ENCODE results near the gene CCDC88C. TPM values are rescaled to one million over a fixed set of nuclear protein-coding genes. Genes with fewer than 3 reads are reported as not detected.

Gene CCDC88C
- total RNA-seq, 1 donor from 2014 or later: 12.4 TPM

DNA sequence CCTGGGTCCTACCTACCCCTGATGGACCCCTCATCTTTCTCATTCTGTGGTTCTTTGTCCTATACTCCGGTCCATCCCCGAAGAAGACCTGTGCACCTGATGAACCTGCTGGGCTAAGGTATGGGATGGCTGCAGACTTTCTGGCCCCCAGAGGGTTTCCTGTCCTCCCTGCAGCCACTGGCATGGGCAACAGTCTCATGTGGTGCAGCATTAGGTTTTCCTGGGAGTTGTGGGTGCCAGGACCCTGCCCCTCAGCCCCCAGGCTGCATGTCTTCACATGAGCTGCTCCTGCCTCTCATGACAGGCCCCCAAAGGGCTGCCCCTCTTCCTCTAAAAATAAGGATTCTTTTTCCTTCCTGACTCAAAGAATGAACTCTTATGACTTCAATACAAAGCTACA lies 100.9 kb downstream of the CCDC88C start:
- no peak overlapping the region for H3K27ac ChIP-seq (ENCODE audit: low read depth, low read length)
- H4K20me1 ChIP-seq (ENCODE audit: insufficient read depth, low read length): no peaks in the 10 kb centered on the region
- no peak overlapping the region for H3K4me3 ChIP-seq (ENCODE audit: insufficient read depth, low read depth, low read length)
- Mint-ChIP-seq H3K9me3 (ENCODE audit: unreplicated experiment) (peaks cover 4% of the 10 kb centered on the region), H3K27me3 (ENCODE audit: low read depth, unreplicated experiment) (peaks cover 2% of the 10 kb centered on the region), H3K27ac (ENCODE audit: unreplicated experiment) (no peak overlapping the region), H3K4me3 (ENCODE audit: unreplicated experiment) (no peak overlapping the region), H3K36me3 (ENCODE audit: low read depth, unreplicated experiment) (peaks cover 23% of the 10 kb centered on the region), H3K4me1 (ENCODE audit: low read depth, unreplicated experiment) (no peaks in the 10 kb centered on the region)
- FAIRE-seq (no peak), DNase-seq (ENCODE audit: low read depth) (no peak)
- no peak overlapping the region for H3K4me2 ChIP-seq (ENCODE audit: low read length)
- H3K27me3 ChIP-seq (ENCODE audit: insufficient read depth, low read length): no peaks in the 10 kb centered on the region
- no peak for TF ChIP-seq EZH2 (IDR thresholded peaks at IDR 0.05; ENCODE audit: insufficient read depth, low read length)
- TF ChIP-seq, protein P1, sequence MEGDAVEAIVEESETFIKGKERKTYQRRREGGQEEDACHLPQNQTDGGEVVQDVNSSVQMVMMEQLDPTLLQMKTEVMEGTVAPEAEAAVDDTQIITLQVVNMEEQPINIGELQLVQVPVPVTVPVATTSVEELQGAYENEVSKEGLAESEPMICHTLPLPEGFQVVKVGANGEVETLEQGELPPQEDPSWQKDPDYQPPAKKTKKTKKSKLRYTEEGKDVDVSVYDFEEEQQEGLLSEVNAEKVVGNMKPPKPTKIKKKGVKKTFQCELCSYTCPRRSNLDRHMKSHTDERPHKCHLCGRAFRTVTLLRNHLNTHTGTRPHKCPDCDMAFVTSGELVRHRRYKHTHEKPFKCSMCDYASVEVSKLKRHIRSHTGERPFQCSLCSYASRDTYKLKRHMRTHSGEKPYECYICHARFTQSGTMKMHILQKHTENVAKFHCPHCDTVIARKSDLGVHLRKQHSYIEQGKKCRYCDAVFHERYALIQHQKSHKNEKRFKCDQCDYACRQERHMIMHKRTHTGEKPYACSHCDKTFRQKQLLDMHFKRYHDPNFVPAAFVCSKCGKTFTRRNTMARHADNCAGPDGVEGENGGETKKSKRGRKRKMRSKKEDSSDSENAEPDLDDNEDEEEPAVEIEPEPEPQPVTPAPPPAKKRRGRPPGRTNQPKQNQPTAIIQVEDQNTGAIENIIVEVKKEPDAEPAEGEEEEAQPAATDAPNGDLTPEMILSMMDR (IDR thresholded peaks at IDR 0.05; ENCODE audit: insufficient read depth, low read depth, low read length): no peak
- H3K4me1 ChIP-seq (ENCODE audit: insufficient read depth, low read length): peaks cover 5% of the 10 kb centered on the region
- H3K36me3 ChIP-seq (ENCODE audit: insufficient read depth, low read length): no peaks in the 10 kb centered on the region
- H3K9ac ChIP-seq (ENCODE audit: low read length): no peak overlapping the region
- H2AFZ ChIP-seq (ENCODE audit: low read depth, low read length): no peak overlapping the region
- H3K79me2 ChIP-seq (ENCODE audit: insufficient read depth, low read length): no peaks in the 10 kb centered on the region
- H3K9me3 ChIP-seq (ENCODE audit: insufficient read depth, low read depth, low read length): no peaks in the 10 kb centered on the region

GRCh38 chr14:91315844-91316267 lies 101.8 kb downstream of the CCDC88C start:
- Mint-ChIP-seq H3K9me3 (ENCODE audit: unreplicated experiment) (peaks cover 4% of the 10 kb centered on the region), H3K4me3 (ENCODE audit: unreplicated experiment) (no peak overlapping the region), H3K27ac (ENCODE audit: unreplicated experiment) (no peak overlapping the region), H3K36me3 (ENCODE audit: low read depth, unreplicated experiment) (peaks cover 26% of the 10 kb centered on the region), H3K27me3 (ENCODE audit: low read depth, unreplicated experiment) (peaks cover 2% of the 10 kb centered on the region), H3K4me1 (ENCODE audit: low read depth, unreplicated experiment) (no peaks in the 10 kb centered on the region)
- Histone ChIP-seq H3K4me2 (ENCODE audit: low read length) (no peak overlapping the region), H4K20me1 (ENCODE audit: insufficient read depth, low read length) (no peaks in the 10 kb centered on the region), H3K36me3 (ENCODE audit: insufficient read depth, low read length) (no peaks in the 10 kb centered on the region), H2AFZ (ENCODE audit: low read depth, low read length) (no peak overlapping the region), H3K27ac (ENCODE audit: low read depth, low read length) (no peak overlapping the region), H3K9me3 (ENCODE audit: insufficient read depth, low read depth, low read length) (no peaks in the 10 kb centered on the region), H3K4me3 (ENCODE audit: insufficient read depth, low read depth, low read length) (no peak overlapping the region), H3K9ac (ENCODE audit: low read length) (no peak overlapping the region), H3K79me2 (ENCODE audit: insufficient read depth, low read length) (no peaks in the 10 kb centered on the region), H3K4me1 (ENCODE audit: insufficient read depth, low read length) (peaks cover 5% of the 10 kb centered on the region), H3K27me3 (ENCODE audit: insufficient read depth, low read length) (no peaks in the 10 kb centered on the region)
- no peak for DNase-seq (ENCODE audit: low read depth)
- FAIRE-seq: no peak
- TF ChIP-seq, protein P1 (IDR thresholded peaks at IDR 0.05; ENCODE audit: insufficient read depth, low read depth, low read length): no peak
- TF ChIP-seq EZH2 (IDR thresholded peaks at IDR 0.05; ENCODE audit: insufficient read depth, low read length): no peak

DNA sequence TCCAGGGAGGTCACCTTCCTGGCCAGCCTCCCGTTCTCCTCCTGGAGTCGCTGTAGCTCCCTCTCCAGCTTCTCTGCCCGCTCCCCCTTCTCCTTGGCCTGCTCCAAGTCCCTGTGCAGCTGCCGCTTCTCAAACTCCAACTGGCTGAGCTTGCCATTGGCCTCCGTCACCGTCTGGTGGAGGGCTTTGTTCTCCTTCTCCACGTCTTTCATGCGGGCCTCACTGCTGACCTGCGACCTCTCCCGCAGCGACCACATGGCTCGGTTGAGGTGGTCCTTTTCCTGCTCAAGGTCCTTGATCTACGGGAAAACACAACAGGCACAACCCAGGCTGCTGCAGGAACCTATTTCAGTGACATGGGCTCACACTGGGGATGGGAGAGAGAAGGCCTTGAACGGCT lies 103.8 kb downstream of the CCDC88C start:
- DNase-seq (ENCODE audit: low read depth) (no peak), FAIRE-seq (no peak)
- Mint-ChIP-seq H3K4me3 (ENCODE audit: unreplicated experiment) (no peak overlapping the region), H3K27me3 (ENCODE audit: low read depth, unreplicated experiment) (no peaks in the 10 kb centered on the region), H3K4me1 (ENCODE audit: low read depth, unreplicated experiment) (no peaks in the 10 kb centered on the region), H3K36me3 (ENCODE audit: low read depth, unreplicated experiment) (peaks cover 32% of the 10 kb centered on the region), H3K27ac (ENCODE audit: unreplicated experiment) (no peak overlapping the region), H3K9me3 (ENCODE audit: unreplicated experiment) (peaks cover 4% of the 10 kb centered on the region)
- no peak overlapping the region for H3K9ac ChIP-seq (ENCODE audit: low read length)
- TF ChIP-seq, protein P1 (IDR thresholded peaks at IDR 0.05; ENCODE audit: insufficient read depth, low read depth, low read length): no peak
- no peak for TF ChIP-seq EZH2 (IDR thresholded peaks at IDR 0.05; ENCODE audit: insufficient read depth, low read length)
- H3K27ac ChIP-seq (ENCODE audit: low read depth, low read length): no peak overlapping the region
- H3K4me1 ChIP-seq (ENCODE audit: insufficient read depth, low read length): peaks cover 5% of the 10 kb centered on the region
- H4K20me1 ChIP-seq (ENCODE audit: insufficient read depth, low read length): no peaks in the 10 kb centered on the region
- H3K79me2 ChIP-seq (ENCODE audit: insufficient read depth, low read length): no peaks in the 10 kb centered on the region
- H2AFZ ChIP-seq (ENCODE audit: low read depth, low read length): no peak overlapping the region
- H3K27me3 ChIP-seq (ENCODE audit: insufficient read depth, low read length): no peaks in the 10 kb centered on the region
- no peaks in the 10 kb centered on the region for H3K9me3 ChIP-seq (ENCODE audit: insufficient read depth, low read depth, low read length)
- no peak overlapping the region for H3K4me2 ChIP-seq (ENCODE audit: low read length)
- no peaks in the 10 kb centered on the region for H3K36me3 ChIP-seq (ENCODE audit: insufficient read depth, low read length)
- H3K4me3 ChIP-seq (ENCODE audit: insufficient read depth, low read depth, low read length): no peak overlapping the region
